K562 (cell line): Measurements from ENCODE around the gene ST3GAL5. TPM values are rescaled to one million over a fixed set of nuclear protein-coding genes. Genes with fewer than 3 reads are reported as not detected.

Experiments
- ATAC-seq: fragments of 200-7000 bp; cut with Tn5 transposase; 3 replicates; pipeline ENCODE4 v1.9.1; 2020; ENCODE audit warnings: moderate library complexity
- BruUV-seq: library from RNA; stranded (reverse); fragments of 400-500 nt; replicated peaks from 2 replicates; lab custom pipeline; 2021; lab: Mats Ljungman, UMichigan
- CTCF ChIA-PET: fragments of 300-600 bp; formaldehyde crosslinking; extraction: SDS; loops from one replicate; lab custom pipeline; 2021; ENCODE audit warnings: low intra/inter-chr PET ratio; lab: Yijun Ruan, JAX
- POLR2A ChIA-PET: fragments of 300-600, 350-650 bp; sonication (Branson Sonifier 250); formaldehyde crosslinking; extraction: SDS; loops from one replicate; lab custom pipeline; 2021; ENCODE audit warnings: antibody characterized with exemption, inconsistent platforms; lab: Yijun Ruan, JAX
- DNase-seq, 4 experiments: peaks; one replicate each; pipeline versions ENCODE4 v3.0.0 to v3.0.0-alpha.2; 2011 to 2018; ENCODE audit warnings: low spot score in 3 of 4, mixed read lengths in 3 of 4; ENCODE audit errors: extremely low read depth in 1 of 4
- FAIRE-seq: peaks from 2 replicates; lab custom pipeline; 2011; peaks lifted over from hg19 to GRCh38; lab: Jason Lieb, UNC
- H2AFZ ChIP-seq: 2 replicates; pipeline ENCODE4 v1.6.0; 2011; ENCODE audit warnings: low read depth, low read length, control low read depth, inconsistent platforms
- H3K27ac ChIP-seq: fragments of 200-600 bp; 3 replicates; pipeline ENCODE4 v1.8.0; 2011; ENCODE audit warnings: low read depth, mild to moderate bottlenecking, control low read depth, inconsistent platforms, low read length, moderate library complexity, mixed read lengths; ENCODE audit errors: extremely low read depth
- H3K27me3 ChIP-seq, 2 experiments: fragments of 300-600 bp in 1 of 2; 2 replicates in 1 of 2; 3 replicates in 1 of 2; pipeline versions ENCODE4 v1.6.0 to v1.8.0; 2011; ENCODE audit warnings: inconsistent platforms in 2 of 2, low read length in 2 of 2, mild to moderate bottlenecking in 1 of 2, mixed read lengths in 1 of 2, moderate library complexity in 1 of 2; ENCODE audit not compliant: control insufficient read depth in 2 of 2, insufficient read depth in 2 of 2
- H3K36me3 ChIP-seq: fragments of 300-600 bp; 3 replicates; pipeline ENCODE4 v1.8.0; 2011; ENCODE audit warnings: mild to moderate bottlenecking, low read length, inconsistent platforms; ENCODE audit not compliant: control insufficient read depth, insufficient read depth
- H3K4me1 ChIP-seq, 2 experiments: fragments of 200-600 bp in 1 of 2; replicated peaks in 1 of 2; 2 replicates in 1 of 2; 3 replicates in 1 of 2; pipeline versions ENCODE4 v1.5.1 to v1.8.0; 2011; ENCODE audit warnings: inconsistent platforms in 2 of 2, low read length in 2 of 2, mild to moderate bottlenecking in 1 of 2, mixed read lengths in 1 of 2, moderate library complexity in 1 of 2; ENCODE audit not compliant: control insufficient read depth in 2 of 2, insufficient read depth in 2 of 2
- H3K4me2 ChIP-seq: 2 replicates; pipeline ENCODE4 v1.6.1; 2011; ENCODE audit warnings: low read length, control low read depth, inconsistent platforms, mixed read lengths; ENCODE audit not compliant: insufficient read depth
- H3K4me3 ChIP-seq: fragments of 200-600 bp; sonication (generic), shearing (Covaris generic); 2 replicates; pipeline ENCODE4 v1.5.1; 2016; ENCODE audit warnings: control low read depth, inconsistent platforms
- H3K79me2 ChIP-seq: fragments of 200-600 bp; 3 replicates; pipeline ENCODE4 v1.8.0; 2011; ENCODE audit warnings: low read length, inconsistent platforms; ENCODE audit not compliant: control insufficient read depth, insufficient read depth
- H3K9ac ChIP-seq, 2 experiments: 2 replicates each; pipeline versions ENCODE4 v1.6.0 to v1.6.1; 2011; ENCODE audit warnings: low read depth in 2 of 2, low read length in 2 of 2, control low read depth in 1 of 2, inconsistent platforms in 1 of 2, mild to moderate bottlenecking in 1 of 2, mixed read lengths in 1 of 2; ENCODE audit not compliant: insufficient read depth in 1 of 2
- H3K9me1 ChIP-seq: one replicate; pipeline ENCODE4 v1.6.0; 2011; ENCODE audit warnings: inconsistent platforms, mild to moderate bottlenecking, low read length, moderate library complexity; ENCODE audit not compliant: control insufficient read depth, insufficient read depth
- H3K9me3 ChIP-seq: replicated peaks from 2 replicates; pipeline ENCODE4 v1.5.1; 2011; ENCODE audit warnings: low read depth, low read length, inconsistent platforms; ENCODE audit not compliant: control insufficient read depth, insufficient read depth
- H4K20me1 ChIP-seq: replicated peaks from 2 replicates; pipeline ENCODE4 v1.6.1; 2011; ENCODE audit warnings: low read length, inconsistent platforms, mixed read lengths; ENCODE audit not compliant: control insufficient read depth, insufficient read depth
- AFF1 ChIP-seq, 2 experiments: fragments of 450-650 bp; IDR thresholded peaks; 2 replicates each; pipeline ENCODE4 v1.6.1; 2018; ENCODE audit warnings: mild to moderate bottlenecking in 2 of 2, low read depth in 1 of 2; ENCODE audit not compliant: partially characterized antibody in 2 of 2
- BMI1 ChIP-seq: fragments of 150-350 bp; IDR thresholded peaks from 2 replicates; pipeline ENCODE4 v1.6.1; 2014; ENCODE audit warnings: low read length
- CBFA2T3 ChIP-seq: fragments of 450-650 bp; IDR thresholded peaks from 2 replicates; pipeline ENCODE4 v1.6.1; 2017
- JUND ChIP-seq, 2 experiments: IDR thresholded peaks; 2 replicates in 1 of 2; 3 replicates in 1 of 2; pipeline ENCODE4 v1.6.1; 2011; ENCODE audit warnings: borderline replicate concordance in 2 of 2, low read depth in 2 of 2, low read length in 2 of 2, improper control_type of control experiment in 1 of 2, missing biosample characterization in 1 of 2, missing genetic modification characterization in 1 of 2, missing genetic modification reagents in 1 of 2
- NFATC3 ChIP-seq: fragments of 450-650 bp; IDR thresholded peaks from 2 replicates; pipeline ENCODE4 v1.6.1; 2017; ENCODE audit warnings: mild to moderate bottlenecking
- RBFOX2 ChIP-seq: fragments of 200-400 bp; formaldehyde crosslinking; IDR thresholded peaks from 2 replicates; pipeline ENCODE4 v1.6.1; 2017; ENCODE audit warnings: low read depth, mild to moderate bottlenecking, low read length, moderate library complexity
- SIN3A ChIP-seq, 2 experiments: fragments of 150-350 bp in 1 of 2; IDR thresholded peaks; 2 replicates each; pipeline ENCODE4 v1.6.1; 2011 to 2016; ENCODE audit warnings: borderline replicate concordance in 2 of 2, low read depth in 2 of 2, low read length in 2 of 2, mild to moderate bottlenecking in 2 of 2, moderate library complexity in 2 of 2; ENCODE audit not compliant: control insufficient read depth in 1 of 2
- WGBS: fragments of 100-300 bp; shearing (Covaris generic); methylation state at CpG from one replicate; pipeline ENCODE4 v1.1.6; 2016; ENCODE audit warnings: low coverage, mixed read lengths; ENCODE audit not compliant: insufficient coverage; ENCODE audit errors: missing lambda C conversion rate; 5-methylcytosine and 5-hydroxymethylcytosine counted together
- in situ Hi-C: fragments of 300-500 bp; cut with MboI; formaldehyde crosslinking; loops from 4 replicates; pipeline ENCODE4 v1.15.0; 2018; ENCODE audit warnings: inconsistent platforms, mixed read lengths
- intact Hi-C: fragments of 100-400 bp; cut with micrococcal nuclease; formaldehyde crosslinking; loops from 2 replicates; pipeline ENCODE4 v1.14.2; 2022
- polyA plus RNA-seq, 8 experiments: library from polyadenylated mRNA; depleted of rRNA in 4 of 8; stranded (reverse) in 5 of 8; unstranded in 3 of 8; fragments of >200 nt; fragmentation: Nextera tagmentation in 2 of 8; fragmentation: Illumina TruSeq in 1 of 8; extraction: Ambion mirVana in 2 of 8; extraction: Trizol in 1 of 8; gene quantifications; 2 replicates each; pipeline versions ENCODE4 v1.2.1 to v1.2.3, GENCODE V29; 2011 to 2014; ENCODE audit warnings: inconsistent platforms in 1 of 8, missing spikeins in 1 of 8
- total RNA-seq, 7 experiments: library from RNA; depleted of rRNA in 6 of 7; stranded (reverse); fragments of >200 nt in 6 of 7; fragmentation: Illumina TruSeq in 2 of 7; extraction: Trizol in 2 of 7; gene quantifications; 2 replicates each; pipeline versions ENCODE4 v1.2.1 to v1.2.3, GENCODE V29; 2011 to 2021; ENCODE audit warnings: low replicate concordance in 1 of 7
- TF ChIP-seq, protein P1 (sequence below), 3 experiments: fragments of 200-800 bp in 1 of 3; fragments of 250-450 bp in 1 of 3; fragments of 450-650 bp in 1 of 3; sonication (Bioruptor Pico) in 1 of 3; sonication (Bioruptor generic) in 1 of 3; formaldehyde crosslinking in 1 of 3; IDR thresholded peaks; 2 replicates each; pipeline versions ENCODE4 v1.6.1 to v1.8.0; 2016 to 2022; ENCODE audit warnings: mild to moderate bottlenecking in 2 of 3, missing genetic modification characterization in 2 of 3, missing compliant biosample characterization in 1 of 3, moderate library complexity in 1 of 3
- TF ChIP-seq, protein P2 (sequence below): fragments of 250-450 bp; sonication (Bioruptor Pico); IDR thresholded peaks from 2 replicates; pipeline ENCODE4 v1.8.0; 2022; ENCODE audit warnings: inconsistent platforms

Gene ST3GAL5
- total and polyA plus RNA-seq, 9 of the 15 experiments (the other 6 are each of a cell fraction or from before 2014, with no cell fraction given) = 1.6 to 10.0 (median 4.2) TPM

- Histone ChIP-seq H3K4me2 (peak overlapping the region; percentile 81), H2AFZ (peak overlapping the region; percentile 96), H3K36me3 (no peaks in the 10 kb centered on the region; the same call in 2 of the 3 replicates), H3K27me3 (no peaks in the 10 kb centered on the region), H3K4me1 (peaks cover 31 to 35% of the 10 kb centered on the region in 2 experiments; a peak in 4 of 5 replicates), H3K27ac (peak overlapping the region; percentile 33), H3K4me3 (peak overlapping the region; percentile 63), H3K9me3 (no peaks in the 10 kb centered on the region), H3K9me1 (no peaks in the 10 kb centered on the region), H3K9ac (peak overlapping the region; percentile 68 to 82; a peak in 3 of 4 replicates), H4K20me1 (no peaks in the 10 kb centered on the region), H3K79me2 (0 out of 3 replicates have a peak, but pooled peaks cover 10% of the 10 kb centered on the region)
- in situ Hi-C loops (no loop called here), intact Hi-C loops (loop anchor here (2.0 to 10.0 kb wide), 6 partner anchors 45 to 188 kb away; no protein-coding TSS in a partner anchor)
- CTCF ChIA-PET = interaction anchor here (1.2 to 1.6 kb wide), 2 partner anchors 62 to 189 kb away, joined by 5 to 17 read pairs; no protein-coding TSS in a partner anchor
- FAIRE-seq = no peak
- no peak for DNase-seq
- no TSS peak for BruUV-seq
- ATAC-seq = no peak
- 66% methylated on average over 22 of the region's 22 CpGs for WGBS
- POLR2A ChIA-PET = interaction anchor here (0.6 to 1.5 kb wide), 8 partner anchors 17 to 544 kb away, joined by 3 to 5 read pairs (median 3); no protein-coding TSS in a partner anchor
- TF ChIP-seq, protein P1, sequence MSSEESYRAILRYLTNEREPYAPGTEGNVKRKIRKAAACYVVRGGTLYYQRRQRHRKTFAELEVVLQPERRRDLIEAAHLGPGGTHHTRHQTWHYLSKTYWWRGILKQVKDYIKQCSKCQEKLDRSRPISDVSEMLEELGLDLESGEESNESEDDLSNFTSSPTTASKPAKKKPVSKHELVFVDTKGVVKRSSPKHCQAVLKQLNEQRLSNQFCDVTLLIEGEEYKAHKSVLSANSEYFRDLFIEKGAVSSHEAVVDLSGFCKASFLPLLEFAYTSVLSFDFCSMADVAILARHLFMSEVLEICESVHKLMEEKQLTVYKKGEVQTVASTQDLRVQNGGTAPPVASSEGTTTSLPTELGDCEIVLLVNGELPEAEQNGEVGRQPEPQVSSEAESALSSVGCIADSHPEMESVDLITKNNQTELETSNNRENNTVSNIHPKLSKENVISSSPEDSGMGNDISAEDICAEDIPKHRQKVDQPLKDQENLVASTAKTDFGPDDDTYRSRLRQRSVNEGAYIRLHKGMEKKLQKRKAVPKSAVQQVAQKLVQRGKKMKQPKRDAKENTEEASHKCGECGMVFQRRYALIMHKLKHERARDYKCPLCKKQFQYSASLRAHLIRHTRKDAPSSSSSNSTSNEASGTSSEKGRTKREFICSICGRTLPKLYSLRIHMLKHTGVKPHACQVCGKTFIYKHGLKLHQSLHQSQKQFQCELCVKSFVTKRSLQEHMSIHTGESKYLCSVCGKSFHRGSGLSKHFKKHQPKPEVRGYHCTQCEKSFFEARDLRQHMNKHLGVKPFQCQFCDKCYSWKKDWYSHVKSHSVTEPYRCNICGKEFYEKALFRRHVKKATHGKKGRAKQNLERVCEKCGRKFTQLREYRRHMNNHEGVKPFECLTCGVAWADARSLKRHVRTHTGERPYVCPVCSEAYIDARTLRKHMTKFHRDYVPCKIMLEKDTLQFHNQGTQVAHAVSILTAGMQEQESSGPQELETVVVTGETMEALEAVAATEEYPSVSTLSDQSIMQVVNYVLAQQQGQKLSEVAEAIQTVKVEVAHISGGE (CRISPR knock-in tag; IDR thresholded peaks at IDR 0.05) = 0 out of 6 replicates have a peak, but pooled peaks of 1 of the 3 experiments have one; percentile 4
- TF ChIP-seq, protein P2, sequence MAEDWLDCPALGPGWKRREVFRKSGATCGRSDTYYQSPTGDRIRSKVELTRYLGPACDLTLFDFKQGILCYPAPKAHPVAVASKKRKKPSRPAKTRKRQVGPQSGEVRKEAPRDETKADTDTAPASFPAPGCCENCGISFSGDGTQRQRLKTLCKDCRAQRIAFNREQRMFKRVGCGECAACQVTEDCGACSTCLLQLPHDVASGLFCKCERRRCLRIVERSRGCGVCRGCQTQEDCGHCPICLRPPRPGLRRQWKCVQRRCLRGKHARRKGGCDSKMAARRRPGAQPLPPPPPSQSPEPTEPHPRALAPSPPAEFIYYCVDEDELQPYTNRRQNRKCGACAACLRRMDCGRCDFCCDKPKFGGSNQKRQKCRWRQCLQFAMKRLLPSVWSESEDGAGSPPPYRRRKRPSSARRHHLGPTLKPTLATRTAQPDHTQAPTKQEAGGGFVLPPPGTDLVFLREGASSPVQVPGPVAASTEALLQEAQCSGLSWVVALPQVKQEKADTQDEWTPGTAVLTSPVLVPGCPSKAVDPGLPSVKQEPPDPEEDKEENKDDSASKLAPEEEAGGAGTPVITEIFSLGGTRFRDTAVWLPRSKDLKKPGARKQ (CRISPR knock-in tag) = 0 out of 2 replicates have a peak, but pooled peaks have one; percentile 14
- TF ChIP-seq CBFA2T3 (no peak), SIN3A (IDR thresholded peaks at IDR 0.05; ENCODE audit: borderline replicate concordance in 2 of 2, control insufficient read depth in 1 of 2, low read depth in 2 of 2, low read length in 2 of 2) (no peak), NFATC3 (no peak), RBFOX2 (no peak), JUND (IDR thresholded peaks at IDR 0.05; ENCODE audit: borderline replicate concordance, low read depth, low read length) (no peak), JUND (tag; IDR thresholded peaks at IDR 0.05; ENCODE audit: borderline replicate concordance, low read depth, low read length) (no peak), AFF1 (IDR thresholded peaks at IDR 0.05; ENCODE audit: low read depth in 1 of 2, partially characterized antibody in 2 of 2) (no peak), BMI1 (no peak)
Observed at GRCh38 chr2:85889627-85890281, 964 bp upstream of the ST3GAL5 start.
